GM18505 (cell line): ENCODE measurements around the gene TUBA1C.

Experiments used
- ATAC-seq: cut with Tn5 transposase; IDR thresholded peaks from one replicate; pipeline ENCODE4 v1.9.1; 2021; ENCODE audit not compliant: unreplicated experiment
- POLR2A ChIP-seq: IDR thresholded peaks from 4 replicates; pipeline ENCODE4 v1.6.1; 2011; ENCODE audit warnings: borderline replicate concordance; ENCODE audit not compliant: insufficient read depth, insufficient read length; ENCODE audit errors: extremely low read depth

TUBA1C gene

GRCh38 chr12:49264873-49265792 is at the start of gene TUBA1C:
TUBA1C (plus strand) TSS chr12:49265082; CDS start chr12:49265182, 100 bp downstream.
- peak; percentile 100 for TF ChIP-seq POLR2A
- ATAC-seq, result peak; percentile 85

GRCh38 chr12:49219417-49220026 is 45.4 kb upstream of the TUBA1C start:
- ATAC-seq, result no peak
- TF ChIP-seq POLR2A, result no peak

- no peak for TF ChIP-seq POLR2A
- no peak for ATAC-seq
These were observed 43.9 kb upstream of the TUBA1C start for GRCh38 chr12:49220972-49221371.

- ATAC-seq, result no peak
- no peak for TF ChIP-seq POLR2A
These were observed 41.8 kb upstream of the TUBA1C start for GRCh38 chr12:49223122-49223521.

GRCh38 chr12:49223590-49224369 is 41.1 kb upstream of the TUBA1C start:
- TF ChIP-seq POLR2A, result no peak

GRCh38 chr12:49225576-49226166 is 39.2 kb upstream of the TUBA1C start:
- TF ChIP-seq POLR2A, result no peak
- ATAC-seq, result no peak

More at GRCh38 chr12:49223590-49224369, 41.1 kb upstream of the TUBA1C start:
- ATAC-seq, result no peak

- no peak for TF ChIP-seq POLR2A
- no peak for ATAC-seq
These were observed 37.2 kb upstream of the TUBA1C start for GRCh38 chr12:49227713-49228112.

- TF ChIP-seq POLR2A, result no peak
- no peak for ATAC-seq
These were observed 36.2 kb upstream of the TUBA1C start for GRCh38 chr12:49228653-49229052.

GRCh38 chr12:49230176-49230804 is 34.6 kb upstream of the TUBA1C start:
- no peak for ATAC-seq
- TF ChIP-seq POLR2A, result no peak

GRCh38 chr12:49230805-49231194 is 34.1 kb upstream of the TUBA1C start:
- no peak for ATAC-seq
- TF ChIP-seq POLR2A, result no peak

GRCh38 chr12:49231878-49232655 is 32.8 kb upstream of the TUBA1C start:
- no peak for TF ChIP-seq POLR2A
- ATAC-seq, result no peak
